Ectodermal cell (in vitro differentiated cells): Measurements from ENCODE around the gene NR2F1.
A peak's percentile ranks its signal among the peaks of the same experiment; 100 is the strongest.

ENCODE experiments used
- H3K27ac ChIP-seq: 2 replicates; pipeline ENCODE4 v1.7.0; 2013; ENCODE audit warnings: mild to moderate bottlenecking, low read depth, low read length; ENCODE audit not compliant: insufficient read depth, poor library complexity, severe bottlenecking
- H3K27me3 ChIP-seq: 2 replicates; pipeline ENCODE4 v1.7.0; 2013; ENCODE audit warnings: mild to moderate bottlenecking, low read length; ENCODE audit not compliant: insufficient read depth, control insufficient read depth, poor library complexity, severe bottlenecking
- H3K36me3 ChIP-seq: one replicate; pipeline ENCODE4 v1.7.0; 2013; ENCODE audit warnings: low read length; ENCODE audit not compliant: control insufficient read depth, insufficient read depth
- H3K4me1 ChIP-seq: one replicate; pipeline ENCODE4 v1.7.0; 2013; ENCODE audit warnings: low read length; ENCODE audit not compliant: control insufficient read depth, insufficient read depth
- H3K4me3 ChIP-seq: 2 replicates; pipeline ENCODE4 v1.7.0; 2013; ENCODE audit warnings: low read depth, low read length, control low read depth; ENCODE audit not compliant: insufficient read depth
- H3K9me3 ChIP-seq: 2 replicates; pipeline ENCODE4 v1.7.0; 2013; ENCODE audit warnings: mild to moderate bottlenecking, low read length, moderate library complexity; ENCODE audit not compliant: control insufficient read depth
- WGBS, 2 experiments: methylation state at CpG; one replicate each; pipeline ENCODE4 v1.1.7; 2013; ENCODE audit warnings: missing lambda C conversion rate in 2 of 2; 5-methylcytosine and 5-hydroxymethylcytosine counted together

NR2F1 gene

GRCh38 chr5:93621327-93621798, 38.3 kb downstream of the NR2F1 start:
- H3K27ac ChIP-seq = peak overlapping the region; percentile 80
- 1% methylated on average over 41 of the region's 41 CpGs for WGBS, 2 experiments
- peaks cover 16% of the 10 kb centered on the region for H3K4me1 ChIP-seq
- H3K9me3 ChIP-seq = no peaks in the 10 kb centered on the region
- H3K4me3 ChIP-seq = peak overlapping the region; percentile 69
- H3K36me3 ChIP-seq = no peaks in the 10 kb centered on the region
- peaks cover 71% of the 10 kb centered on the region for H3K27me3 ChIP-seq

GRCh38 chr5:93622240-93622885, 39.3 kb downstream of the NR2F1 start:
- Histone ChIP-seq H3K36me3 (no peaks in the 10 kb centered on the region), H3K27me3 (peaks cover 61% of the 10 kb centered on the region), H3K4me1 (peaks cover 16% of the 10 kb centered on the region), H3K4me3 (no peak overlapping the region), H3K27ac (no peak overlapping the region), H3K9me3 (no peaks in the 10 kb centered on the region)
- WGBS, 2 experiments = 28 to 55% methylated on average over 2 to 4 of the region's 4 CpGs

GRCh38 chr5:93623153-93623552, 40.1 kb downstream of the NR2F1 start:
- 71 to 72% methylated on average over 4 of the region's 4 CpGs for WGBS, 2 experiments
- Histone ChIP-seq H3K27me3 (peaks cover 53% of the 10 kb centered on the region), H3K9me3 (no peaks in the 10 kb centered on the region), H3K4me1 (peaks cover 16% of the 10 kb centered on the region), H3K4me3 (no peak overlapping the region), H3K36me3 (no peaks in the 10 kb centered on the region), H3K27ac (no peak overlapping the region)

- no peaks in the 10 kb centered on the region for H3K9me3 ChIP-seq
- H3K27ac ChIP-seq = no peak overlapping the region
- no peaks in the 10 kb centered on the region for H3K36me3 ChIP-seq
- H3K4me1 ChIP-seq = peaks cover 8% of the 10 kb centered on the region
- peaks cover 29% of the 10 kb centered on the region for H3K27me3 ChIP-seq
- no peak overlapping the region for H3K4me3 ChIP-seq
Measured at GRCh38 chr5:93626801-93627200, 43.8 kb downstream of the NR2F1 start.

GRCh38 chr5:93632327-93632726, 49.3 kb downstream of the NR2F1 start:
- Histone ChIP-seq H3K36me3 (no peaks in the 10 kb centered on the region), H3K4me1 (no peaks in the 10 kb centered on the region), H3K4me3 (no peak overlapping the region), H3K27me3 (no peaks in the 10 kb centered on the region), H3K9me3 (no peaks in the 10 kb centered on the region), H3K27ac (no peak overlapping the region)
- WGBS, 2 experiments = 94 to 95% methylated on average over 3 of the region's 4 CpGs

GRCh38 chr5:93635991-93636390, 53.0 kb downstream of the NR2F1 start:
- H3K4me3 ChIP-seq = no peak overlapping the region
- H3K36me3 ChIP-seq = no peaks in the 10 kb centered on the region
- no peaks in the 10 kb centered on the region for H3K9me3 ChIP-seq
- no peak overlapping the region for H3K27ac ChIP-seq
- H3K27me3 ChIP-seq = no peaks in the 10 kb centered on the region
- no peaks in the 10 kb centered on the region for H3K4me1 ChIP-seq

- no peak overlapping the region for H3K4me3 ChIP-seq
- no peaks in the 10 kb centered on the region for H3K36me3 ChIP-seq
- no peaks in the 10 kb centered on the region for H3K4me1 ChIP-seq
- no peak overlapping the region for H3K27ac ChIP-seq
- WGBS, 2 experiments = 92 to 100% methylated on average over 1 of the region's 1 CpG
- H3K9me3 ChIP-seq = no peaks in the 10 kb centered on the region
- H3K27me3 ChIP-seq = no peaks in the 10 kb centered on the region
Measured at GRCh38 chr5:93636837-93637236, 53.8 kb downstream of the NR2F1 start.

GRCh38 chr5:93637697-93638096, 54.7 kb downstream of the NR2F1 start:
- Histone ChIP-seq H3K4me1 (no peaks in the 10 kb centered on the region), H3K27me3 (no peaks in the 10 kb centered on the region), H3K9me3 (no peaks in the 10 kb centered on the region), H3K4me3 (no peak overlapping the region), H3K36me3 (no peaks in the 10 kb centered on the region), H3K27ac (no peak overlapping the region)
- WGBS, 2 experiments = 93% methylated on average over 2 of the region's 2 CpGs

GRCh38 chr5:93642526-93642925, 59.5 kb downstream of the NR2F1 start:
- H3K36me3 ChIP-seq = no peaks in the 10 kb centered on the region
- WGBS, 2 experiments = 87 to 91% methylated on average over 3 of the region's 3 CpGs
- no peaks in the 10 kb centered on the region for H3K4me1 ChIP-seq

More at GRCh38 chr5:93642526-93642925, 59.5 kb downstream of the NR2F1 start:
- no peak overlapping the region for H3K27ac ChIP-seq
- no peaks in the 10 kb centered on the region for H3K9me3 ChIP-seq
- H3K27me3 ChIP-seq = no peaks in the 10 kb centered on the region
- H3K4me3 ChIP-seq = no peak overlapping the region
